Stimulated activated CD4-positive, alpha-beta T cell treated with anti-CD3 and anti-CD28 coated beads, TNF-alpha, amount 100 ng/mL, for 48 hours (primary cell): ENCODE measurements around the gene SMIM21.

Experiments used
- DNase-seq, 3 donors: peaks; one replicate each; pipeline ENCODE4 v3.0.0-alpha.2; 2020; ENCODE audit warnings: low read depth in 3 of 3

The SMIM21 gene

DNA sequence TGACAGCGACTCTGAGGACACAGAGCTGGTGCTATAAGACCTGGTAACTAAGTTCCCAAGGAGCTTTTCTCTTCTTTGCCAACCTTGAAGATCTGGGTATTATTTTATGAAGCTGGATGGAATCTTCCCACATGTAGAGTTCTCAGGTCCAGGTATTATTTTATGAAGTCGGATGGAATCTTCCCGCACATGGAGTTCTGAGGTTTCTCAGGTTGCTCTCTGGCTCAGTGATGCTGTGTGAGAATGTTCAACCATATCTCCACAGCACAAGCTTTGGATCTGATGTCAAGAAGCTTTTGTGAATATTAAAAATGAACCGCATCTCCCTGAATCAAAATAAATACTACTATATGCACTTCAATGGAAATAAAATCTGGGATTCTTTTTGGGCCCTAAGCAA is at the start of gene SMIM21:
Gene SMIM21 (minus strand): TSS at position 101 of the 400 bp plus-strand sequence. CDS start 140 bp downstream, outside the sequence.
- no peak for DNase-seq

DNA sequence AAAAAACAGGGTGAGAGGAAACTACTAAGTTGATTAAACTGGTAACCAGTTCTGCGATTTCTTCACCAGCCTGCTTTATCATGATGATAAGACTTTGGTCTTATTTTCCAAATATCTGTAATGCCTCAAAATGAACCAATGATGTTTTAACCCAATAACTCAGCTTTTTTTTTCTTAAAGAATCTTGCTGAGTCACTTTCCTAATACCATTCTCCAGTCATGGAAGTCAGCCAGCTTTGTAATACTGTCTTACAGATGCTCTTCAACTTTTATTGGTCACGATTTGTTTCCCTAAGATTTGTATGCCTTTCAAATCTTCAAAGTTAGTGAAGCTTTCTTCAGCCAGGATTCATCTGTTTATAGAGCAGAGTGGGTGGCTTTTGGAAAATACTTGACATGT is 47.7 kb upstream of the SMIM21 start:
- DNase-seq: no peak

DNA sequence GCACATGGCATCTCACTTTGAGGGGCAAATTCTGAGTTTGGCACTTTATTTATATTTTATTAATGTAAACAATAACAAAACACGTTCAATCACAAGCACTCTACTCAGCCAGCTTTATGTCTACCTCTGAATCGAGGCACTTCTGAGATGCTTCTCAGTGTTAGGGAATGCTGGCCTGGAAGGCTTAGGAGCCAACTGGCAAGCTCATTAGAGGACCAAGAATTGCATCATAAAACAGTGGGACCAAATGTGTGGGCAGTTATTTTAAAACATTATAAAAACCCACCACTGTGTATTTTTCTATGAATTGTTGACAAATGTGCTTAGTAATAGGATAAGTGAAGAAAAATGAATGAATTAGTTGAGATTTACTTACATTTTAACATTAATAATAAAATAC is 46.8 kb upstream of the SMIM21 start:
- no peak for DNase-seq

GRCh38 chr18:75473316-75473715 is 45.8 kb upstream of the SMIM21 start:
- DNase-seq: no peak

- DNase-seq: no peak
These were observed 45.4 kb upstream of the SMIM21 start for GRCh38 chr18:75472906-75473305.

DNA sequence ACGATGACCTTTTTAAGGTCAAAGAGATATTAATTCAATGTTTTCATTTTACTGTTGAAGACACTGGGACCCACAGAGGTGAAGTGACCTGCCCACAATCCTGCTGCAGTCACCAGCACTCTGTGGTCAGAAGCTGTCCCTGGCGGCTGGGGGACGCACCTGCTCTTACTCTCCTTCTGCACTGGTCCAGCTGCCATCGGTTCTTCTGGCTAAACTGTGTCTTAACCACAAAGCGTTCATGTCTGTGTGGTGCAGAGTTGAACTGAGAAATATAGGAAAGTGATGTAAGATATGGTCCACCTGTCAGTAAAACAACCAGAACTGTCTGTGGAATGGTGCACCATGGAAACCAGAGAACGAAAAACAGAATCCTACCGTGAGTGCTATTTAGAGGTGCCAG is 44.9 kb upstream of the SMIM21 start:
- no peak for DNase-seq

- DNase-seq: no peak
These were observed 44.3 kb upstream of the SMIM21 start for GRCh38 chr18:75471850-75472249.

GRCh38 chr18:75467851-75468250 is 40.3 kb upstream of the SMIM21 start:
- DNase-seq: no peak

- DNase-seq: no peak
These were observed 39.8 kb upstream of the SMIM21 start for GRCh38 chr18:75467281-75467795.

- DNase-seq: no peak
These were observed 36.9 kb upstream of the SMIM21 start for GRCh38 chr18:75464356-75464755.

DNA sequence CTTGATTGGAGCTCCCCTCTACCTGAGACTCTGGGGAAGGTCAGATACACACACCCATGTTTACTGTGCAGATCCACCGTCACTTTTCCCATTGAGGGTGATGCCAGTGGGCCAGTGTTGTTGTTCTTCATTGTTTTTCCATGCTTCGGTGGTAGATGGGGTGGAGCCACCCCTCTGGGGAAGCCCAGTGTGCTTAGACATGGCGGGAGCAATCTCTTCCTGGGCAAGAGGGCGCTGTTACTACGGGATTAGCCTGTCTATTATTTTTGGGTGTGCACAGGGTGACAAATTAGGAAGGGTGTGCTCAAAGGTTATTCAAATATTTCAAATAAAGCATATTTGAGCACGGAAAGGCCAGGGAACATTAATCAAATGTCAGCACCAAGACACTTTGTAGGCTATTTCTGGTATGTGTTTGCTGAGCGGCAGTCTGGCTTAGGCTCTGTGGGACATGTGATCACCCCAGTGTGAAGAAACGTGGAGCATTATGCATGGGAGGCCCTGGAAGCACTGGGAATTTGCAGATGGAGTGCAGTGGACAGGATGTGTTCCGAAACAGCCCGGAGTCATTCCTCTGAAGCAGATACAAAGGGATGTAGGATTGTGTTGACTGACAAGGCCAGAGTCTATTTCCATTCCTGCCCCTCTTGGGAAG is 34.8 kb upstream of the SMIM21 start:
- no peak for DNase-seq

GRCh38 chr18:75456199-75456631 is 28.7 kb upstream of the SMIM21 start:
- DNase-seq: peak in 1 of 3 donors; percentile 7

- no peak for DNase-seq
These were observed 28.0 kb upstream of the SMIM21 start for GRCh38 chr18:75455249-75456198.

DNA sequence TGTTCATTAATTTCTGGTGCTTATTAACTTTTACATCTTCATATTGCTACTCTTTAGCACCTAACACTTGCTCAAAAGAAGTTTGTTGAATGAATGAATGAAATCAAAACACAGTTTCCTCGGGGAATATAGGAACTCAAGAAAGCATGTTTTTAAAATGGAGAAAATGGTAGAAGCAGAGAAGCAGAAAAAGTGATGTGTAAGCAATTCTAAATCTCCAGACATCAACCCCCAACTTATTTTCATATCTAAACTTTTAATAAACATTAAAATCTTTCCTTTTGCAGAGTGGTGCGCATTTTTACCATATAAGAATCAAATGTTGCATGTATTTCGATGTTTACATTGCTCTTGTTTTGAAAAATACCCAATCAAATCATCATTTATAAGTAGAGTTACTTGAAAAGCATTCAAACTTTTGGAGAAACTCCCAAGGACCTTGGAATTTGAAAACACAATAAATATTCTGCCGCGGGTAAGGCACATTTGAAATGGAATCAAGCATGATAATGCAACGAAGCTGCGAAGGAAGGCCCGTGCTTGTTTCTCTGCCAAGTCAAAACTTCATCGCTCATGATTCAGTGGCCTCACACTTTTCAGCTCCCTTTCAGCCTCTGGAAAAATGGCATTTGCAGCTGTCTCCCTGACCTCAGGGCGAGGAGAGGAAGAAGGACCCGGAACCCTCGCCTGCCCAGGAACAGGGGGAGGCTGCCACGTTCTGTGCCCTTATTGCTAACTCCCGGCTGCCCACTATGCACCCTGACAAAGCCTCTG is 26.7 kb upstream of the SMIM21 start:
- DNase-seq: no peak

DNA sequence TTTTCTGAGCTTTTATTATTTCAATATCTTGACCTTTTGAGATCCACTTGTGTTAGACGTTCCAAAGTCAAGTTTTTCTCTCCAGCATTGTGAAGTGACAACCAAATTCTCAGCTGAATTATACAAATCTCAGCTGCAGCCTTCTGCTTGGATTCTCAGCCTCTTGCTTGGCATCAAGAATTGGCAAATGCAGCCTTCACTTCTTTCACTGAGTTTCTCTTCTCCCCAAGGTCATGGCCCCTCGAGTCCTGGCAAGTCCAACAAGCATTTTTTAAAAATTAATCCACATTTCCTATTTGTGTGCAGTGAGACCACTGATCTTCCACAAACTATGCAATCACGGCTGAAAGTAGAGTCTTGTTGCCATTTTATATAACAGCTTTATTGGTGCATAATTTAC is 23.4 kb upstream of the SMIM21 start:
- no peak for DNase-seq

- DNase-seq: no peak
These were observed 14.4 kb upstream of the SMIM21 start for GRCh38 chr18:75441896-75442295.

GRCh38 chr18:75439348-75439747 is 11.8 kb upstream of the SMIM21 start:
- DNase-seq: no peak

GRCh38 chr18:75438891-75439290 is 11.4 kb upstream of the SMIM21 start:
- no peak for DNase-seq

DNA sequence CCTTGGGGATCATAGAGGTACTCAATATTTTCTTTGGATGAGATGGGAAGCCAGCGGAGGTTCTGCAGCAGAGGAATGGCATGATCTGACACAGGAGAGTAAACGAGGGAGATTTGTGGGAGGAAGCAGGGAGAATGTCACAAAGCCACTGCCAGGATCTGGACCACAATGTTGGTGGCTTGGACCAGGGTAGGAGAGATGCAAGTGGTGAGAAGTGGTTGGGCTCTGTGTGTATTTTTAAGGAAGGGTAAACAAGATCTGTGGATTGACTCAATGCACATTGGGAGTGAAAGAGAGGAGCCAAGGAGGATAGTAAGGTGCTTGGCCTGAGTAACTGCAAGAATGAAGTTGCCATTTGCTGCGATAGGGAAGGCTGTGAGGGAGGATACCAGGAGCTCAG is 10.5 kb upstream of the SMIM21 start:
- no peak for DNase-seq

- no peak for DNase-seq
These were observed 5.6 kb upstream of the SMIM21 start for GRCh38 chr18:75433098-75433497.

DNA sequence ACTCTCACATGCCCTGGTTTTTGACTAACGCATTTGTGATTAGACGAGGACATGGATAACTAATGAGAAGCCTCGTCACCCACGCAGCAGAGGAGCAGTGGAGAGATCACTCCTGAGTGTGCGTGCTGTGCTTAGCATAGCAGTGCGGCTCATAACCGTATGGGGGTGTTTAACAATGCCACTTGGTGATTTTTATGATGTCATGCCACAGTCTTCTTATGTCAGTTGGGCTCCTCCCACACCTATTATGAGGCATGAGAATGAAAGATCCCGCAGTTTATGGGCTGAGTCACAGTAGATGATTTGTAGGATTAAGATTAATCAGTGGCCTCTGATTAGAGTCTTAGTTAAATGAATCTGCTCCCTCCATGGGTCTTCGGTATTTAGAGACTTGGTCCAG is 2.5 kb upstream of the SMIM21 start:
- no peak for DNase-seq

DNA sequence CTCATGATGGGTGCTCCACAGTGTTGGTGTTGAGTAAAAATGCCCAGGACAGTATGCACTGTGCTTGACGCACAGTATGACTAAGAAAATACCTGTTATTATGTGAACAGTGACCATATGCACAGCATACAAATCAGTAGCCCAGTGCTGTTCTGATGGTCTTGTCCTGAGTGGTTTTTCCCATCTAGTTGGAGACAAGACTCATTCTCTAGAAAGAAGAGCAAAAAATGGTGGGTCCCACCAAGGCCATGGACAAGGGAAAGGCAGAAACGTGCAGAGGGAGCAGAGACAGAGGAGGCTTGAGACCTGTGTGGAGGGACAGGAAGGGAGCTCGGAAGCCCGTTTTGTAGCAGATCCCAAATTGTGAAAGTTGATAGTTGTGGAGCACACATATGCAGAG is 987 bp upstream of the SMIM21 start:
- no peak for DNase-seq
